ENCODE measurements around the gene CLDN1.

DNA sequence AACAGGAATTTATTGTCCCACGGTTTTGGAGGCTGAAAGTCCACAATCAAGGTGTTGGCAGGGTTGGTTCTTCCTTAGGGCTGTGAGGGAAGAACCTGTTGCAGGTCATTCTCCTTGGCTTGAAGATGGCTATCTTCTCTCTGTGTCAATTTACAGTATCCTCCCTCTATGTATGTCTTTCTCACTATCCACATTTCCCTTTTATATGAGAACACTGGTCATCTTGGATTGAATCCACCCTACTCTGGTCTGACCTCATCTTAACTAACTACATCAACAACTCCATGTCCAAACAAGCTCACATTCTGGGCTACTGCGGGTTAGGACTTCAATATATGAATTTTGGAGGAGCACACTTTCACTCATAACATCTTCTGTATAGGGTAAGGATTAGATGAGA is 61.9 kb downstream of the CLDN1 start:
- TF ChIP-seq POLR2A (IDR thresholded peaks at IDR 0.05) (no peak), POLR2AphosphoS5 (IDR thresholded peaks at IDR 0.05) (no peak)
- TF ChIP-seq, protein P1, sequence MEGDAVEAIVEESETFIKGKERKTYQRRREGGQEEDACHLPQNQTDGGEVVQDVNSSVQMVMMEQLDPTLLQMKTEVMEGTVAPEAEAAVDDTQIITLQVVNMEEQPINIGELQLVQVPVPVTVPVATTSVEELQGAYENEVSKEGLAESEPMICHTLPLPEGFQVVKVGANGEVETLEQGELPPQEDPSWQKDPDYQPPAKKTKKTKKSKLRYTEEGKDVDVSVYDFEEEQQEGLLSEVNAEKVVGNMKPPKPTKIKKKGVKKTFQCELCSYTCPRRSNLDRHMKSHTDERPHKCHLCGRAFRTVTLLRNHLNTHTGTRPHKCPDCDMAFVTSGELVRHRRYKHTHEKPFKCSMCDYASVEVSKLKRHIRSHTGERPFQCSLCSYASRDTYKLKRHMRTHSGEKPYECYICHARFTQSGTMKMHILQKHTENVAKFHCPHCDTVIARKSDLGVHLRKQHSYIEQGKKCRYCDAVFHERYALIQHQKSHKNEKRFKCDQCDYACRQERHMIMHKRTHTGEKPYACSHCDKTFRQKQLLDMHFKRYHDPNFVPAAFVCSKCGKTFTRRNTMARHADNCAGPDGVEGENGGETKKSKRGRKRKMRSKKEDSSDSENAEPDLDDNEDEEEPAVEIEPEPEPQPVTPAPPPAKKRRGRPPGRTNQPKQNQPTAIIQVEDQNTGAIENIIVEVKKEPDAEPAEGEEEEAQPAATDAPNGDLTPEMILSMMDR (IDR thresholded peaks at IDR 0.05) = no peak

Measured in transverse colon (tissue), 4 donors.